Peyer's patch (tissue), 4 donors: ENCODE data around the gene OR52D1. TPM values are rescaled to one million over a fixed set of nuclear protein-coding genes. Genes with fewer than 3 reads are reported as not detected.

Source experiments
- DNase-seq, 3 donors: peaks; one replicate each; pipeline ENCODE4 v3.0.0-alpha.2; 2017 to 2019
- H3K27ac ChIP-seq, 4 donors: fragments of 200-600 bp; sonication (generic); one replicate each; pipeline ENCODE4 v1.5.1; 2016 to 2019
- H3K27me3 ChIP-seq, 2 donors: fragments of 200-600 bp; sonication (generic); one replicate each; pipeline ENCODE4 v1.5.1; 2019
- H3K36me3 ChIP-seq, 3 donors: fragments of 200-600 bp; sonication (generic); one replicate each; pipeline ENCODE4 v1.5.1; 2016 to 2019
- H3K4me1 ChIP-seq, 4 donors: fragments of 200-600 bp; sonication (generic); one replicate each; pipeline ENCODE4 v1.5.1; 2016 to 2019
- H3K4me3 ChIP-seq, 4 donors: fragments of 200-600 bp; sonication (generic); 1 replicate in 3 of 4; 2 replicates in 1 of 4; pipeline ENCODE4 v1.5.1; 2016 to 2019; ENCODE audit warnings: mild to moderate bottlenecking in 1 of 4
- H3K9me3 ChIP-seq, 4 donors: fragments of 200-600 bp; sonication (generic); one replicate each; pipeline ENCODE4 v1.5.1; 2016 to 2019; ENCODE audit warnings: mild to moderate bottlenecking in 1 of 4
- CTCF ChIP-seq, 6 experiments: fragments of 450-650 bp in 4 of 6; fragments of 200-600 bp in 2 of 6; sonication (generic) in 1 of 6; IDR thresholded peaks; one replicate each; pipeline ENCODE4 v1.5.1; 2017 to 2019; ENCODE audit warnings: antibody characterized with exemption in 6 of 6, mild to moderate bottlenecking in 3 of 6, moderate library complexity in 1 of 6
- POLR2A ChIP-seq, 2 donors: fragments of 450-650 bp; IDR thresholded peaks; one replicate each; pipeline ENCODE4 v1.5.1; 2017; ENCODE audit warnings: antibody characterized with exemption in 2 of 2, mild to moderate bottlenecking in 2 of 2, moderate library complexity in 2 of 2
- total RNA-seq, 4 donors: library from RNA; depleted of rRNA; stranded (reverse); fragments of >200 nt; gene quantifications; one replicate each; pipeline ENCODE4 v1.1.0, GENCODE V29; 2016

OR52D1 gene
- total RNA-seq, 4 donors from 2014 or later, result not detected

DNA sequence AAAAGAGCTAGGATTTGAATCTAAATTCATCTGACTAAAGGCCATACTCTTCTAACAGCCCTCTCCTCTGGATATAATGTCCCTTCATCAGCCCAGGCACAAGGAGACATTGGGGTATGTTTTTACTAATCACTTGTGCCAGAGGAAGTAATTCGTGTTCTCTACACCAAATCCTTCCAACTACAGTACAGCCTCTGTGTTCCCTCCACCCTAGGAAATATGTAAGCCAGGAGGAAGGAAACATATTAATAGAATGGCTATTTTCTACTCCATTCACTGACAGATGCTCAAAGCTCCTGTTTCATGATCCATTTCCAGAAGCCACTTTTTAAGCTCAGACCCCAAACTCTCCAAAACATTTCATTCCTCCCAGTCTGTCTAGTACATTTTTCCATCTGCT, 40.0 kb downstream of the OR52D1 start:
- H3K36me3 ChIP-seq, result no peaks in the 10 kb centered on the region
- no peak overlapping the region for H3K4me3 ChIP-seq
- TF ChIP-seq CTCF (IDR thresholded peaks at IDR 0.05) (no peak), POLR2A (IDR thresholded peaks at IDR 0.05) (no peak)
- no peak for DNase-seq
- H3K27me3 ChIP-seq, result no peaks in the 10 kb centered on the region
- no peaks in the 10 kb centered on the region for H3K9me3 ChIP-seq
- no peak overlapping the region for H3K27ac ChIP-seq
- no peaks in the 10 kb centered on the region for H3K4me1 ChIP-seq

DNA sequence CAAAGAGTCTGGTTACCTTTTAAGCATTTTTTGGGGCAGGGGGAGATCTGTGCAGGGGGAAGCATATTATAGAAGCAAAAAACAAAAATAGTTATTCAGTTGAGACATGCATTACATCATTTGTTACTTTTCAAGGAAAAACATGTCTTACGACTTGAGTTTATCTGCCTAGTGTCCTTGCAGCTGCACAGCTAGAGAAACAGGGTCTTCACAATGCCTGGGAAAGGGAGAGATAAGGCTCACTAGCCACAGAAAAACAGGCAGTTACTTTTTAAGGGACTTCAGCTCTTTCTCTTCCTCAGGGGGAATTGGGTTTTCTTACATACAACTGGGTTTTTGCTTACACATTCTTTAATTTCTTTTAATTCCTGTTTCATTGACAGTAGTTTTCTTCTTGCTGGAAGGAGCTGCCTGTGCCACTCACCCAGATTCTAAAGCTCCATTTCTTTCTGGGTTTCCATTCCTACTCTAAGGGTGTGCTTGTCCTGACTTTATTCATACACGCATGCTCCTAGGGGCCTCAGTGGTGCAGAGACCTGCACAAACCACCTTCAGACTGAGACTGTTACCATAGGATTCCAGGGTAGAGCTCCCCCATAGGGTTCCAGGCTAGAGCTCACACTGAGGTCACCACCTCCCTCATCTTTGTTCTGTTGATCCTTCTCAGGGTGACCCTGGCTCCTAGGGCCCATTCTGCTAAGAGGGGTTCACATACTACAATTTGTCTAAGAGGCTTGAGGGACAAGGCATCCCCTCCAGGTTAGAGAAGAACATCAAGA, 42.8 kb downstream of the OR52D1 start:
- Histone ChIP-seq H3K4me3 (no peak overlapping the region), H3K36me3 (no peaks in the 10 kb centered on the region), H3K4me1 (no peaks in the 10 kb centered on the region), H3K9me3 (no peaks in the 10 kb centered on the region), H3K27me3 (no peaks in the 10 kb centered on the region), H3K27ac (no peak overlapping the region)
- DNase-seq, result no peak
- no peak for TF ChIP-seq CTCF (IDR thresholded peaks at IDR 0.05)
- no peak for TF ChIP-seq POLR2A (IDR thresholded peaks at IDR 0.05)

DNA sequence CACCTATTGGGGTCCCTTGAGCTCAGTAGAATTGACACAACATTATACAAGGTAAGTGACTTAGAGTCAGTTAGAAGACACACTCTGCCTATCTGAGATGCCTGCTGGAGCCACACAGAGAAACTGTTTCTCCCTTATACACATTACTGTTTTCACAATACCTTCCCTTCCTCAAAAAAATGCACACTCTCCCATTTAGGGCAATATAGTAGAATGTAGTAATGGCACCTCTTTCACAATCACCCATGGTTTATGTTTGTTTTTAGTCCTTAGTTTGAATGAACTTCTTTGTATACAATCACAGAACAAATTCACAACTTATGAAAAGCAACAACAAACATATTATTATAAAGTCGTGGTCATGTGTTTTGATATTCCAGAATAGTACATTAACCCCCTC, 45.6 kb downstream of the OR52D1 start:
- Histone ChIP-seq H3K4me3 (no peak overlapping the region), H3K36me3 (no peaks in the 10 kb centered on the region), H3K27ac (no peak overlapping the region), H3K9me3 (no peaks in the 10 kb centered on the region), H3K27me3 (no peaks in the 10 kb centered on the region), H3K4me1 (no peaks in the 10 kb centered on the region)
- DNase-seq, result no peak
- TF ChIP-seq CTCF (IDR thresholded peaks at IDR 0.05) (no peak), POLR2A (IDR thresholded peaks at IDR 0.05) (no peak)

DNA sequence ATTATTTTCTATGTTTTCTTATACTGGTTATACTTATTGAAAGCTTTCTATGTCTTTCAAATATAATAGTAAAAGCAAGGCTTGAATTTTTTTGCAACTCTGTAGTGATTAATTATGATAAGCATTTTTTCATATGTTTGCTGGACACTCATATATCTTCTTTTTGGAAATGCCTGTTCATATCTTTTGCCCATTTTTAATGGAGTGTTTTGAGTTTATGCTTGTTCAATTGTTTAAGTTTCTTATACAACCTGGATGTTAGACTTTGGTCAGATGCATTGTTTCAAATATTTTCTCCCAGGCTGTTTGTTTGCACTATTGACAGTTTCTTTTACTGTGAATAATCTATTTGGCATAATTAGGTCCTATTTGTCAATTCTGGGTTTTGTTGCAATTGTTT, 48.0 kb downstream of the OR52D1 start:
- TF ChIP-seq POLR2A (IDR thresholded peaks at IDR 0.05) (no peak), CTCF (IDR thresholded peaks at IDR 0.05) (no peak)
- DNase-seq, result no peak
- H3K27me3 ChIP-seq, result no peaks in the 10 kb centered on the region
- no peaks in the 10 kb centered on the region for H3K9me3 ChIP-seq
- H3K27ac ChIP-seq, result no peak overlapping the region
- no peaks in the 10 kb centered on the region for H3K4me1 ChIP-seq
- no peaks in the 10 kb centered on the region for H3K36me3 ChIP-seq
- H3K4me3 ChIP-seq, result no peak overlapping the region

Other genes starting within 250 kb of the OR52D1 start
- gene HBG1, start 238.8 kb upstream of the OR52D1 start, total RNA-seq, result not detected
- not detected for gene HBG2, start 233.9 kb upstream of the OR52D1 start, total RNA-seq
- not detected for gene HBE1, start 218.7 kb upstream of the OR52D1 start, total RNA-seq
- not detected for gene OR51B4, start 186.7 kb upstream of the OR52D1 start, total RNA-seq
- not detected for gene OR51B2, start 164.4 kb upstream of the OR52D1 start, total RNA-seq
- not detected for gene OR51B5, start 145.2 kb upstream of the OR52D1 start, total RNA-seq
- not detected for gene OR51B6, start 137.2 kb upstream of the OR52D1 start, total RNA-seq
- not detected for gene OR51M1, start 104.9 kb upstream of the OR52D1 start, total RNA-seq
- not detected for gene OR51Q1, start 66.6 kb upstream of the OR52D1 start, total RNA-seq
- gene OR51I1, start 47.2 kb upstream of the OR52D1 start, total RNA-seq, result not detected
- not detected for gene OR51I2, start 39.4 kb upstream of the OR52D1 start, total RNA-seq
- gene UBQLN3, start 21.3 kb downstream of the OR52D1 start, total RNA-seq, result 1 to 10 TPM in 1 of 4 donors, under 1 TPM in 1, not detected in 2; 0.53 to 5.8 TPM
- gene UBQLNL, start 28.0 kb downstream of the OR52D1 start, total RNA-seq, result under 1 TPM in 1 of 4 donors, not detected in 3; 0.80 TPM
- not detected for gene OR52H1, start 59.9 kb downstream of the OR52D1 start, total RNA-seq
- not detected for gene OR52B6, start 92.2 kb downstream of the OR52D1 start, total RNA-seq
- gene TRIM6, start 108.0 kb downstream of the OR52D1 start, total RNA-seq, result 1 to 10 TPM in 3 of 4 donors, under 1 TPM in 1; 0.53 to 3.3 (median 1.3) TPM
- gene TRIM34, start 136.3 kb downstream of the OR52D1 start, total RNA-seq, result 10 to 100 TPM in 3 of 4 donors, 1 to 10 TPM in 1; 6.7 to 14.9 (median 11.0) TPM
- 10 to 100 TPM in 3 of 4 donors, 1 to 10 TPM in 1; 8.1 to 55.3 (median 21.3) TPM for gene TRIM5, start 196.4 kb downstream of the OR52D1 start, total RNA-seq
- 100 to 1,000 TPM in 1 of 4 donors, 10 to 100 TPM in 3; 23.9 to 309 (median 34.3) TPM for gene TRIM22, start 201.1 kb downstream of the OR52D1 start, total RNA-seq
- gene OR56B1, start 247.8 kb downstream of the OR52D1 start, total RNA-seq, result not detected